ENCODE measurements around the gene PRR36. TPM values are rescaled to one million over a fixed set of nuclear protein-coding genes. Genes with fewer than 3 reads are reported as not detected.
"Not testable (repeated sequence)": the region's sequence is repeated elsewhere in the genome, so short reads cannot be mapped to it uniquely, and the experiment has no call there.

Gene PRR36
- total RNA-seq, 4 donors from 2014 or later, result not detected

DNA sequence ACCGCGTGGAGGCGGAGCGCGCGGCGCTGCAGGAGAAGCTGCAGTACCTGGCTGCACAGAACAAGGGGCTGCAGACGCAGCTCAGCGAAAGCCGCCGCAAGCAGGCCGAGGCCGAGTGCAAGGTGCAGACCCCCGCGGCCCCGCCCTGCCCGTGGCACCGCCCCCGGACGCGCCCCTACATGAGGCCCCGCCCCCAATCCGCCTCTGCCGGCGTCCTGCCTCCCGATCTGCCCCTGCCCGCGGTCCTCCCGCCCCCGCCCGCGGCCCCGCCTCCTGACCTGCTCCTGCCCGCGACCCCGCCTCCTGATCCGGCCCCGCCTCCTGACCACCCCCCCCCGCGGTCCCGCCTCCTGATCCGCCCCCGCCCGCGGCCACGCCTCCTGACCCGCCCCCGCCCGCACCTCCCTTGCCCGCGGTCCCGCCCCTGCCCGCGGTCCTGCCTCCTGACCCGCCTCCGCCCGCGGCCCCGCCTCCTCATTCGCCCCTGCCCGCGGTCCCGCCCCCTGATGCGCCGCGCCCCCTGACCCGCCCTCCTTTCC, 11.7 kb downstream of the PRR36 start:
- Histone ChIP-seq H3K4me3 (peak overlapping the region; percentile 4 to 46 (median 35)), H3K36me3 (no peaks in the 10 kb centered on the region), H3K27ac (no peak overlapping the region), H3K9me3 (no peaks in the 10 kb centered on the region), H3K4me1 (peaks cover 0 to 23% (median 12%) of the 10 kb centered on the region in 4 donors), H3K27me3 (no peaks in the 10 kb centered on the region)
- peak; percentile 67 to 88 (median 84) for DNase-seq
- no peak for TF ChIP-seq POLR2A (IDR thresholded peaks at IDR 0.05)
- TF ChIP-seq, protein P1, sequence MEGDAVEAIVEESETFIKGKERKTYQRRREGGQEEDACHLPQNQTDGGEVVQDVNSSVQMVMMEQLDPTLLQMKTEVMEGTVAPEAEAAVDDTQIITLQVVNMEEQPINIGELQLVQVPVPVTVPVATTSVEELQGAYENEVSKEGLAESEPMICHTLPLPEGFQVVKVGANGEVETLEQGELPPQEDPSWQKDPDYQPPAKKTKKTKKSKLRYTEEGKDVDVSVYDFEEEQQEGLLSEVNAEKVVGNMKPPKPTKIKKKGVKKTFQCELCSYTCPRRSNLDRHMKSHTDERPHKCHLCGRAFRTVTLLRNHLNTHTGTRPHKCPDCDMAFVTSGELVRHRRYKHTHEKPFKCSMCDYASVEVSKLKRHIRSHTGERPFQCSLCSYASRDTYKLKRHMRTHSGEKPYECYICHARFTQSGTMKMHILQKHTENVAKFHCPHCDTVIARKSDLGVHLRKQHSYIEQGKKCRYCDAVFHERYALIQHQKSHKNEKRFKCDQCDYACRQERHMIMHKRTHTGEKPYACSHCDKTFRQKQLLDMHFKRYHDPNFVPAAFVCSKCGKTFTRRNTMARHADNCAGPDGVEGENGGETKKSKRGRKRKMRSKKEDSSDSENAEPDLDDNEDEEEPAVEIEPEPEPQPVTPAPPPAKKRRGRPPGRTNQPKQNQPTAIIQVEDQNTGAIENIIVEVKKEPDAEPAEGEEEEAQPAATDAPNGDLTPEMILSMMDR (IDR thresholded peaks at IDR 0.05), result no peak

DNA sequence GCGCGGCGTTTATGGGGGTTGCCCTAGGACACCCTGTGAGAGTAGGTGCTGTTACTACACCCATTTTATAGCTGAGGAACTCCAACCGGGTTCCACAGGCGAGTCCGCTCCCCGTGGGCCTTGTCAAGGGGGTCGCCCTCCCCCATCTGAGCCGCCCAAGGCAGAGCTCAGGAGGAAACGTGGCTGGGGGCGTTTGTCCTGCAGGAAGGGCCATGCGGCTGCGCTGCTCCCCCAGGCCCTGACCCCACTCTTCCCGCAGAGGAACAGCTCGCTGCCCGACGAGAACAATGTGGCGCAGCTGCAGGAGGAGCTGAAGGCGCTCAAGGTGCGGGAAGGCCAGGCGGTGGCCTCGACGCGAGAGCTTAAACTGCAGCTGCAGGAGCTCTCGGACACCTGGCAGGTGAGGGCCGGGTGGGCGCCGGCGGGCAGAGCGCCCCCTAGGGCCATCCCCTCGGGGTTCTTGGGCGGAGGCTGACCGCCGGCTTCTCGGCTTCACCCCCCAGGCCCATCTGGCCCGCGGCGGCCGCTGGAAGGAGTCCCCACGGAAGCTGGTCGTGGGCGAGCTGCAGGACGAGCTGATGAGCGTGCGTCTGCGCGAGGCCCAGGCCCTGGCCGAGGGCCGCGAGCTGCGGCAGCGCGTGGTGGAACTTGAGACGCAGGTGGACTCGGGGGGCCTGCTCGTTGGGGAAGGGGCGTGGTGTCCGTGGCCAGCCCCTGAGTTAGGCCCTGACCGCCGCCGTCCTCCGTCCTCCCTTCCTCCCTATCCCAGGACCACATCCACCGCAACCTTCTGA, 12.4 kb downstream of the PRR36 start:
- Histone ChIP-seq H3K9me3 (no peaks in the 10 kb centered on the region), H3K36me3 (no peaks in the 10 kb centered on the region), H3K27ac (no peak overlapping the region), H3K27me3 (no peaks in the 10 kb centered on the region), H3K4me1 (peaks cover 0 to 23% (median 12%) of the 10 kb centered on the region in 4 donors), H3K4me3 (peak overlapping the region; percentile 4 to 46 (median 35))
- peak in 1 of 3 donors; percentile 51 for DNase-seq
- TF ChIP-seq POLR2A (IDR thresholded peaks at IDR 0.05), result no peak
- TF ChIP-seq, protein P1 (IDR thresholded peaks at IDR 0.05), result no peak

- TF ChIP-seq, protein P1 (IDR thresholded peaks at IDR 0.05), result no peak
- no peak for TF ChIP-seq POLR2A (IDR thresholded peaks at IDR 0.05)
- Histone ChIP-seq H3K27me3 (no peaks in the 10 kb centered on the region), H3K4me1 (peaks cover 0 to 23% (median 12%) of the 10 kb centered on the region in 4 donors), H3K9me3 (no peaks in the 10 kb centered on the region), H3K36me3 (no peaks in the 10 kb centered on the region), H3K4me3 (no peak overlapping the region), H3K27ac (no peak overlapping the region)
- peak in 1 of 3 donors; percentile 38 for DNase-seq
Measured at GRCh38 chr19:7860714-7861618, 13.2 kb downstream of the PRR36 start.

- Histone ChIP-seq H3K4me1 (peaks cover 0 to 23% (median 12%) of the 10 kb centered on the region in 4 donors), H3K27me3 (no peaks in the 10 kb centered on the region)
Measured at GRCh38 chr19:7859831-7860713, 14.1 kb downstream of the PRR36 start.

GRCh38 chr19:7859087-7859486, 15.1 kb downstream of the PRR36 start:
- not testable (repeated sequence) for DNase-seq, H3K4me3 ChIP-seq, H3K36me3 ChIP-seq, H3K27ac ChIP-seq, H3K9me3 ChIP-seq, H3K27me3 ChIP-seq
- peaks cover 0 to 23% (median 12%) of the 10 kb centered on the region in 4 donors for H3K4me1 ChIP-seq

More at GRCh38 chr19:7859831-7860713, 14.1 kb downstream of the PRR36 start:
- Histone ChIP-seq H3K27ac (no peak overlapping the region), H3K4me3 (no peak overlapping the region), H3K9me3 (no peaks in the 10 kb centered on the region), H3K36me3 (no peaks in the 10 kb centered on the region)
- DNase-seq, result peak in 1 of 3 donors; percentile 39
- no peak for TF ChIP-seq POLR2A (IDR thresholded peaks at IDR 0.05)
- TF ChIP-seq, protein P1 (IDR thresholded peaks at IDR 0.05), result no peak

Measured in Peyer's patch (tissue), 4 donors.